GM19239 (cell line): ENCODE measurements around the gene OR7A10.

Source experiments
- DNase-seq: peaks from one replicate; pipeline ENCODE4 v3.0.0; 2011; ENCODE audit warnings: low spot score; ENCODE audit not compliant: insufficient read length
- FAIRE-seq: peaks from 2 replicates; lab custom pipeline; 2011; peaks lifted over from hg19 to GRCh38; lab: Jason Lieb, UNC

OR7A10 gene

DNA sequence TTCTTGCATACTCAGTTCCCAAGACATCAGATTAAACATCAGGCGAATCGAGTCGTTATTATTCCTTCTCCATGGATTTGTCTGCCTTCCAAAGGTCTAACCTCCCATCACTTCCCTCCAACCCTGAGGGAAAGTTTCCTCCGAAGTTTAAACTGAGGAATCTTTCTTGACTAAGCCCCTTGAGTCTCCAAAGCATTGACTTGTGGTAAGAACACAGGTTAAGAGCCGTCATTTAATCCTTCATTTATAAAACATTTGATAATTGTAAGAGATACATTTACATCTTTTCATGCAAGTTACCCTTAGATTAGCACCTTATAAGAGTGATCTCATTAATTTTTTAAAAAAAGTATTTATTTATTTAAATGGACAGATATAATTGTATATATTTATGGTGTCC is at the start of gene OR7A10:
TSS of gene OR7A10 (minus strand) at position 101 of the 400 bp plus-strand sequence. CDS start 7,045 bp downstream, outside the sequence.
- FAIRE-seq: no peak
- no peak for DNase-seq

DNA sequence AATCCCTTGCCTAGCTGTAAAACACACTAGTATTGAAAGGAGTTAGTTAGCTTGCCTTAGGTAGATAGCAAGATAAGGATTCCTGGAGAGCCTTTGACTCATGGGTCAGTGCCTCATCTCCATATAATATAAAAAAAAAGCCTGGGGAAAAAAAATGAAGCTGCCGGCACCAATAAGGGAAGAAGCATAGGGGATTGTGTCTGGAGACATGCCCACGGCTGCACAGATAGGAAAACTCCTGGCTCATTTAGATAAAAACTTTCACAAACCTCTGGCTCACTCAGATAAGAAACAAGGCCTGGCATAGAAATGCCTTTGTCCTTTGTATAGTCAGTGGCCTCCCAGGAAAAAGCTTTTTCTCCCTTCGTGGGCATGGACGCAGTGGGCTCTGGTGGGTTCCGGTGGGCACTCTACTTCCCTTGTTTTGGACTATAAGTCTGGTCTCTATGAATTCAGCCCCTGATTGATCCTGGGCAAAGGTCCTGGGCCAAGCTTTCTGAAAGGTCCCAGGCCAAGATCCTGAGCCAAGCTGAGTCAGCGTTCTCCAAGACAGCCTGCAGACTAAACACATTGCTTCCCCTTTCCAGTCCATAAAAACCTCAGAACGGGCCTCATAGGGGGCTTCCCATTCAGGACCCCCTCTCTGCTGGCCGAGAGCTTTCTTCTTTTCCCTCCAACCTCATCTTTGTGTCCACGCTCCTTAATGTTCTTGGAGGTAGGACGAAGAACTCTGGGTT is 42.1 kb upstream of the OR7A10 start:
- FAIRE-seq (no peak), DNase-seq (no peak)

- FAIRE-seq (no peak), DNase-seq (no peak)
These were observed 41.4 kb upstream of the OR7A10 start for GRCh38 chr19:14889994-14890642.

DNA sequence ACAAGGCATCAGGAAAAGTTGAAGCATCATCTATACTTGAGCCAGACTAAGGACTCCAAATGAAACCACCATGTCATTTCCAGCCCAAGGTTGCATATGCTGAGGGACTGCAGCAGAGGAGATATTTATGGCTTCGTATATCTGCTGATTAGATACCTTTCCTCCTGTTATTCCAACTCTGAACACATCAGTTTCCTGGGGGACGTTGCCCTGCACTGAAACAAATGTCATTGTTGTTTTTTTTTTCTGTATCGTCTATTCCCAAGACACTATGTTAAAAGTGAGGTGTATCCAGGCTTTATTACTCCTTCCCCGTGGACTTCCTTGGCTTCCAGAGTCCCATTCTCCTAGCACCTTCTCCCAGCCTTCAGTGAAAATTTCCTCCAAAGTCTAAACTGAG is 37.3 kb upstream of the OR7A10 start, which contains the start of gene OR7A17:
TSS of gene OR7A17 (minus strand) at position 101 of the 400 bp plus-strand sequence. CDS start 4,777 bp downstream, outside the sequence.
- FAIRE-seq: no peak

GRCh38 chr19:14871619-14872230 is 23.0 kb upstream of the OR7A10 start:
- FAIRE-seq (no peak), DNase-seq (no peak)

More for the DNA sequence above, 37.3 kb upstream of the OR7A10 start, which contains the start of gene OR7A17:
- no peak for DNase-seq

- FAIRE-seq: no peak
- no peak for DNase-seq
These were observed 19.8 kb upstream of the OR7A10 start for GRCh38 chr19:14868497-14868896.

DNA sequence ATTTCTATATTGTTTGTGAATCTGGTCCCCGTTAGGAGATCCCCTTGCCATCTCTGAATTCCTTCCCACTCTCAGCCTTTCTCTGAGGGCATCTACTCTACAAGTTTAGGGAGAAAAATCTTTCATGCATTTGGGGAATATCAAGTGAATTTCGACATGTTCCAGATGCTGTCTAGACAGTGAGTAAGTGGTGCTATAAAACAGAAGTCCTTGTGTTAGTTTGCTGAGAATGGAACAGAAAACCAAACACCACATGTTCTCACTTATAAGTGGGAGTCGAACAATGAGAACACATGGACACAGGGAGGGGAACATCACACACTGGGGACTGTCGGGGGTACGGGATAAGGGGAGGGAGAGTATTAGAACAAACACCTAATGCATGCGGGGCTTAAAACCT is 5.1 kb downstream of the OR7A10 start:
- DNase-seq (no peak), FAIRE-seq (no peak)

GRCh38 chr19:14843169-14843568 is 5.6 kb downstream of the OR7A10 start:
- FAIRE-seq (no peak), DNase-seq (no peak)

DNA sequence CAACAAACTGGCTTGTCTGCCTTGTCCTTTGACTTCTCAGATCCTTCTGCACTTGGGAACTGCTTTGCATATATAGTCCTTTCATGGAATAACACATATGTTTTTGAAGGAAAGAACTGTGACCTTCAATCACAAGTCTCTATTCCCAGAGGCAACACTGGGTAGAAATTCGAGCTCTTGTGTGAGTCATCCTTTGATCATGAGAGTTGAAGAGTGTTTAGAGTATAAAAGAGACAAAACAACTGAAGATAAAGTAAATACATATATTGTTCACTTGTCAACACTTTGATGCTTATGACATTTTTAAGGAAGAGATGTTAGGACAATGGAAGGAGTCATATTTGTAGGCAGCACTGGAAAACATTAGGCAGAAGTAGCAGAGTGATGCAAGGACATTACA is 8.5 kb downstream of the OR7A10 start:
- DNase-seq (no peak), FAIRE-seq (no peak)

GRCh38 chr19:14837391-14837790 is 11.3 kb downstream of the OR7A10 start:
- no peak for DNase-seq
- FAIRE-seq: no peak

- DNase-seq: no peak
- no peak for FAIRE-seq
These were observed 13.7 kb downstream of the OR7A10 start, which contains the start of the genes OR7A5 and OR7C1 for GRCh38 chr19:14835011-14835410. Gene OR7A5, minus strand, starts transcription at chr19:14835185. Its CDS starts 6,944 bp downstream, at chr19:14828241. Gene OR7C1, minus strand, starts transcription at chr19:14835185. Its CDS starts 35,049 bp downstream, at chr19:14800136.

DNA sequence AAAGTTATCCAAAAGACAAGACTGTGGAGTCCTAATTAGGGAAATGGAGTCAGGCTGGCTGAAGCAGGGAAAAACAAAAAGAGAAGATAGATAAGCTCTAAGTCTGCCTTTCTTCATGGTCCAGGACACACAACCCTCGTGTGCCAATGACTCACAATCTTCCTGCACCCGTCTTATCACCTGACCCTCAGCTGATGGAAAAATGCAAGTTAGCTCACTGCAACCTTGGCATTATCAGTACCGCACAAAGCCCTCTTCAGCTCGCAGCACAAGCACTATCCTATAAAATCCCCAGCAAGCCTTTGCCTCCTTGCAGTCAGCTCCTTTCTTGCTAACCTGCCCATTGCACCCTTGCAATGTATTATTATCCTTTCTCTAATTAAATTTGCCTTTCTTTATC is 18.0 kb downstream of the OR7A10 start:
- no peak for FAIRE-seq
- DNase-seq: no peak

DNA sequence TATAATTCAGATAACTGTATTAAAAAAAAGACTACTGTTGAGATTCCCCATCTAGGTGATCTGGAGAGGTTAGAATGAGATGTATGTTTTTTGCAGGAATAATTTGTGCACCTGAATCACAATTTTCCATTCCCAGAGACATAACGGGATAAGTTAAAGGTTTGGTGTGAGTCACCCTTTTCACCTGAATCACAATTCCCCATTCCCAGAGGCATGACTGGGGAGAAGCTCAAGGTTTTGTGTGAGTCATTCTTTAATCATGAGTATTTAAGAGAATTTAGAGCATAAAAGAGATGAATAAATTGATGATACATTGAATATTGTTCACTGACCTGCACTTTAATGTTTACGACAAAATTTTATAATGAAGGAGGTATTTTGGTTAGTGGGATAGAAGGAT is 22.7 kb downstream of the OR7A10 start:
- no peak for FAIRE-seq
- no peak for DNase-seq

DNA sequence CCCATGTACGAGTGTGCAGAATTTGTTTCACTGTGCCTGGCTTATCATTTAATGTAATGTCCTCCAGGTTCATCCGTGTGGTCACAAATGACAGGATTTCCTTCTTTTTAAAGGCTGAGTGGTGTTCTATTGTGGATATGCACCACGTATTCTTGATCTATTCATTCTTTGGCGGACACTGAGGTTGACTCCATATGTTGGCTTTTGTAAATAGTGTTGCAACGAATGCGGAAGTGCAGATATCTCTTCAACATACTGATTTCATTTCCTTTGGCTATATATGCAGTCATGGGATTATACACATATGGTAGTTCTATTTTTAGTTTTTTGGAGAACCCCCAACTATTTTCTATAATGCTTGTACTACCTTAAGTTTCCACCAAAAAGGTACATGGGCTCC is 26.8 kb downstream of the OR7A10 start:
- no peak for FAIRE-seq
- DNase-seq: no peak

- FAIRE-seq: no peak
- no peak for DNase-seq
These were observed 30.1 kb downstream of the OR7A10 start for GRCh38 chr19:14818588-14818987.

DNA sequence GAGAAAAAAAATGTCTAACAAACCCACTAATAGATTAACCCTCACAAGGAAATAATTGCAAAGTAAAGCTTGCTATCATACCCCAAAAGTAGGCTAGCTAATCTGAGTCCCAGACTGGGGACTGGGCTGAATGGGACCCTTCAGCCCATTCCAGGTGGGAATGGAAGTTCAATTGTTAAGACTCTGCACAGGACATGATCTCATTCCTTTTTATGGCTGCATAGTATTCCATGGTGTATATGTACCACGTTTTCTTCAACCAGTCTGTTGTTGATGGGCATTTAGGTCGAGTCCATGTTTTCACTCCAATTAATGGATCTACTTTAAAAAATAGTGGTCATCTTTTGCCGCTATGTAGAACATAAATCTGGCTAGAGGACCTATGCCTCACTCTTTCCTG is 31.7 kb downstream of the OR7A10 start:
- FAIRE-seq (no peak), DNase-seq (no peak)

DNA sequence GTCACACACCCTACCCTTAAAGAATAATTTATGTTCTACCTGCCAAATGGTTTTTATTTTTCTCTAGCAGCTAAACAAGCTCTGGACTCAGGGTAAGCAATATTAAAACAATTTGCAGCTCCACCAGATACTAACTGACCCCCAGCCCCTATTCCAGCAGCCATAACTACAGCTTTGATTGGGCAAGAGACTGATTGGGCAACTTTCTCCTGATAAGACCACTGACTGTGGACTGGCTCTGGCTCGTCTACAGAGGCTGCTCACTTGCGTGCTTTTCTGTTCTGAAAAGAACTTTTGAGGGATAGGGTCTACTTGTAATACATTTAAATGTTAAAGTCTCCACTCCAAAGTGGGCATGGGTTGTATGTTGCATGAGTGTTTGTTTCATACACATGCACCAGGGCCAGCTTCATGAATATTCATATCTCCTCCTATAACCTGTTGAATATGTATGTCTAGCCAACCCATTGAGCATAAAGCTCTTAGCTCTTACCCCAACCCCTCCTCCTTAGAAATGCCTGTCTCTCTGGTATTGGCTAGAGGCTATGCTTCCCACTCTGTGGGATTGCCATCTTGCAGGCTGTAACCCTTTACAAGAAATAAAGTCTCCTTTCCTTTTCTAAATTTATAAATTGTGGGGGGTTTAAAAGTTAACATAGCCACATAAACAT is 33.6 kb downstream of the OR7A10 start:
- FAIRE-seq (no peak), DNase-seq (no peak)

DNA sequence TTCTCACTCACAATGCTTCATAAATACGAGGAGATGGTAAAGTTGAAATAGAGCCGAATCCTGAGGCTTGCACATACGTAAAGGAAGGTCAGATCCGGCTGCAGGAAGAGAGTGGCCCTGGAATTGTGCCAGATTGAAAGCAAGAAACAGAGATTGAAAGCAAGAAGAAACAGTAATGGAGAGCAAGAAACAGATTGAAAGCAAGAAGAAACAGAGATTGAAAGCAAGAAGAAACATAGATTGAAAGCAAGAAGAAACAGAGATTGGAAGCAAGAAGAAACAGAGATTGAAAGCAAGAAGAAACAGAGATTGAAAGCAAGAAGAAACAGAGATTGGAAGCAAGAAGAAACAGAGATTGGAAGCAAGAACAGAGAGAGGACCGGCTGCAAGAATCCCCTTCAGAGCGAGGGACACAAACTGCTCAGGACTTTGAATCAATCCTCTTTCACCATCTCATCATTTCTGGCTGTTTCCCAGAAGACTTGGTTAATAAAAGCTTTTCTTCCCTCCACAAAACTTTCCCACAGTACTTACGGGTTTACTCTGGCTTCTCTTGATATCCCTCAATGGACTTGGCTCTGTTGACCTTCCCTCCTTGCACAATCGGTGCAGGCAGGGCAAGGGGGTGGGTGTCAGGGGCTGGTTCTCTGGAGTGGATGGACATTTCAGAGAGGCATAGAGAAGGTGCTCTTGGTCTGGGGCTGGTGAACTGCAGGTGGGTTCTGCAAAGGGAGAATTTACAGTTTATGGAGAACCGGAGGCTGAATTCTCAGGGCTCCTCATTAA is 39.3 kb downstream of the OR7A10 start:
- DNase-seq: no peak
- FAIRE-seq: no peak

DNA sequence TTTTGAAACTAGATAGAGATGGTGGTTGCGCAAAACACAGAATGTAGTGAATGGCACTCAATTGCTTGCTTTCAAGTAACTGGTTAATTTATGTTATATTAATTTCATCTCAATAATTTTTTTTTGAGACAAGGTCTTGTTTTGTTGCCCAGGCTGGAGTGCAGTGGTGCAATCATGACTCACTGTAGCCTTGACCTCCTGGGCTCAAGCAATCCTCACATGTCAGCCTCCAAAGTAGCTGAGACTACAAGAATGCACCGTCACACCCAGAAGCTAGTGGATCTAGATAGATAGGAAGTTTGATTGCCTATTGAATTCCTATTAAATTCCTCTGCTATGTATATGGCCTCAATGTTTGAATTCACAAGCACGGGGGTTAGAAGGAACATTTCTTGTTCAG is 44.0 kb downstream of the OR7A10 start:
- no peak for FAIRE-seq
- no peak for DNase-seq

DNA sequence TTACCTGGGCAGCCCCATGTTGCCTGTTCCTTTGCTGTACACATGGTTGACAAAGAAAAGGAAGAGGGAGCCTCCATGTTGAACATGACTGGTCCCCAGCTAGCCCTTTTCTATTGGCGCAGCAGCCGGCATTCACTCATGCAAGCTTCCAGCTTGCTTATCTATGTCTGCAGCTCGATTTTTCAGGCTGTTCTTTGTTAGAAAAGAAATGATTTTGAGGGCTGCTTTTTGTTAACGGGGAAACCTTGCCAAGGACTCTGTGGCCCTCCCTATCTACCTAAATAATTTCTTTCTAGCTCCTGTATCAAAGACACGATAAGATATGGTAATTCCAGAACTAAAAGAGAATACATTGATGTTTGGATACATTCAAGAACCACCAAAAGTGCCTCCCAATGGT is 50.0 kb downstream of the OR7A10 start:
- DNase-seq: no peak
- FAIRE-seq: no peak
